OCI-LY1 (cell line): ENCODE measurements around the gene PGA5.
A peak's percentile ranks its signal among the peaks of the same experiment; 100 is the strongest.

Experiments used
- H2AFZ ChIP-seq: fragments of 200-600 bp; sonication (generic), shearing (Covaris generic); 2 replicates; pipeline ENCODE4 v1.6.0; 2014; ENCODE audit warnings: antibody characterized with exemption, mild to moderate bottlenecking, low read length
- H3F3A ChIP-seq: fragments of 200-600 bp; sonication (generic), shearing (Covaris generic); 2 replicates; pipeline ENCODE4 v1.6.0; 2014; ENCODE audit warnings: mild to moderate bottlenecking, antibody characterized with exemption, low read length, moderate library complexity; ENCODE audit not compliant: insufficient read depth
- H3K27ac ChIP-seq: fragments of 200-600 bp; sonication (generic); 2 replicates; pipeline ENCODE4 v1.5.1; 2014; ENCODE audit warnings: low read length, mixed run types, mild to moderate bottlenecking, low read depth; ENCODE audit not compliant: poor library complexity, severe bottlenecking
- H3K27me3 ChIP-seq: fragments of 200-600 bp; sonication (generic); 2 replicates; pipeline ENCODE4 v1.6.0; 2014; ENCODE audit warnings: antibody characterized with exemption, mild to moderate bottlenecking, low read length, moderate library complexity; ENCODE audit not compliant: insufficient read depth
- H3K36me3 ChIP-seq: fragments of 200-600 bp; sonication (generic); 2 replicates; pipeline ENCODE4 v1.6.1; 2014; ENCODE audit warnings: mild to moderate bottlenecking, antibody characterized with exemption, low read length, moderate library complexity, mixed read lengths; ENCODE audit not compliant: insufficient read depth
- H3K4me1 ChIP-seq: fragments of 200-600 bp; sonication (generic); 2 replicates; pipeline ENCODE4 v1.5.1; 2014; ENCODE audit warnings: mild to moderate bottlenecking, low read length, moderate library complexity; ENCODE audit not compliant: insufficient read depth, severe bottlenecking
- H3K4me2 ChIP-seq: fragments of 200-600 bp; sonication (generic), shearing (Covaris generic); 2 replicates; pipeline ENCODE4 v1.6.1; 2014; ENCODE audit warnings: low read length
- H3K4me3 ChIP-seq: fragments of 200-600 bp; sonication (generic); 2 replicates; pipeline ENCODE4 v1.5.1; 2014; ENCODE audit warnings: low read length, low read depth, mild to moderate bottlenecking, mixed read lengths; ENCODE audit not compliant: poor library complexity, severe bottlenecking
- H3K79me2 ChIP-seq: fragments of 200-600 bp; shearing (Covaris generic); 2 replicates; pipeline ENCODE4 v1.6.1; 2016; ENCODE audit warnings: mixed run types, low read length, mixed read lengths; ENCODE audit not compliant: insufficient read depth
- H3K9ac ChIP-seq: fragments of 200-600 bp; sonication (generic), shearing (Covaris generic); 2 replicates; pipeline ENCODE4 v1.6.1; 2014; ENCODE audit warnings: mild to moderate bottlenecking, low read length, mixed read lengths
- H3K9me2 ChIP-seq: fragments of 200-600 bp; sonication (generic), shearing (Covaris generic); 2 replicates; pipeline ENCODE4 v1.6.1; 2014; ENCODE audit warnings: low read depth, mild to moderate bottlenecking, low read length, mixed read lengths
- H3K9me3 ChIP-seq: fragments of 200-600 bp; shearing (Covaris generic); 2 replicates; pipeline ENCODE4 v1.6.1; 2014; ENCODE audit warnings: low read length, mixed read lengths
- H4K20me1 ChIP-seq: fragments of 200-600 bp; sonication (generic), shearing (Covaris generic); 2 replicates; pipeline ENCODE4 v1.6.0; 2016; ENCODE audit warnings: mild to moderate bottlenecking, low read length; ENCODE audit not compliant: insufficient read depth
- EZH2 ChIP-seq: fragments of 200-600 bp; sonication (generic), shearing (Covaris generic); IDR thresholded peaks from 2 replicates; pipeline ENCODE4 v1.8.0; 2017; ENCODE audit warnings: borderline replicate concordance, mixed run types, mild to moderate bottlenecking, antibody characterized with exemption, low read length, moderate library complexity, mixed read lengths
- TF ChIP-seq, protein P1 (sequence below): fragments of 200-600 bp; sonication (generic), shearing (Covaris generic); IDR thresholded peaks from 2 replicates; pipeline ENCODE4 v1.5.1; 2017; ENCODE audit warnings: mild to moderate bottlenecking, antibody characterized with exemption, low read length, moderate library complexity, mixed read lengths

PGA5 gene

DNA sequence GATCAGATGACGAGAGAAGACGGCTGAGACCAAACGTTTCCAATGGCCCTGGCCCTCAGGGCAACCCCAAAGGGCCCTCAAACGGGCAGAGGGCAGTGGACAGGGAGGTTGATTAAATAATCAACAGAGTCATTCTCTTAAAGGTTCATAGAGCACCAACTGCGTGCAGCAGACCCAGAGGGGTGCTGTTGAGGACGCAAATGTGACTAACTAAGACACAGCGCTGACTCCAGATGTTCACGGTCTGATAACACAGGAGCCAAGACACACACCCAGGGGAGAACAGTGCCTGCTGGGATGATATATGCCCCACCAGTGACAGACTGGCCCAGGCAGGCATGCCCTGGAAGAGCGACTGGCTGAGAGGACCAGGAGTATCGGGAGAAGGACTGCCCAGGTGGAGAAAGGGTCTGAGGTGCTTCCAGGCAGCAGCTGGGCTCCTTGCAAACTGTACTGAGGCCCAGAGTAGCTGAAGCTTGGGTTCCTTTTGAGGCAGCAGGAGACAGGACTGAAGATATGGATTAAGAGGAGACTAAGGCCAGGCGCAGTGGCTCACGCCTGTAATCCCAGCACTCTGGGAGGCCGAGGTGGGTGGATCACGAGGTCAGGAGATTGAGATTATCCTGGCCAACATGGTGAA is 46.5 kb downstream of the PGA5 start:
- H2AFZ ChIP-seq = no peak overlapping the region
- TF ChIP-seq EZH2 = no peak
- TF ChIP-seq, protein P1, sequence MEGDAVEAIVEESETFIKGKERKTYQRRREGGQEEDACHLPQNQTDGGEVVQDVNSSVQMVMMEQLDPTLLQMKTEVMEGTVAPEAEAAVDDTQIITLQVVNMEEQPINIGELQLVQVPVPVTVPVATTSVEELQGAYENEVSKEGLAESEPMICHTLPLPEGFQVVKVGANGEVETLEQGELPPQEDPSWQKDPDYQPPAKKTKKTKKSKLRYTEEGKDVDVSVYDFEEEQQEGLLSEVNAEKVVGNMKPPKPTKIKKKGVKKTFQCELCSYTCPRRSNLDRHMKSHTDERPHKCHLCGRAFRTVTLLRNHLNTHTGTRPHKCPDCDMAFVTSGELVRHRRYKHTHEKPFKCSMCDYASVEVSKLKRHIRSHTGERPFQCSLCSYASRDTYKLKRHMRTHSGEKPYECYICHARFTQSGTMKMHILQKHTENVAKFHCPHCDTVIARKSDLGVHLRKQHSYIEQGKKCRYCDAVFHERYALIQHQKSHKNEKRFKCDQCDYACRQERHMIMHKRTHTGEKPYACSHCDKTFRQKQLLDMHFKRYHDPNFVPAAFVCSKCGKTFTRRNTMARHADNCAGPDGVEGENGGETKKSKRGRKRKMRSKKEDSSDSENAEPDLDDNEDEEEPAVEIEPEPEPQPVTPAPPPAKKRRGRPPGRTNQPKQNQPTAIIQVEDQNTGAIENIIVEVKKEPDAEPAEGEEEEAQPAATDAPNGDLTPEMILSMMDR = no peak
- no peak overlapping the region for H3K9ac ChIP-seq
- no peaks in the 10 kb centered on the region for H3K79me2 ChIP-seq
- H4K20me1 ChIP-seq = no peaks in the 10 kb centered on the region
- no peak overlapping the region for H3K4me2 ChIP-seq
- no peak overlapping the region for H3K4me3 ChIP-seq
- H3K9me2 ChIP-seq = no peaks in the 10 kb centered on the region
- H3K27me3 ChIP-seq = peaks cover 5% of the 10 kb centered on the region; the same call in 1 of the 2 replicates
- H3F3A ChIP-seq = no peaks in the 10 kb centered on the region
- H3K27ac ChIP-seq = no peak overlapping the region
- H3K36me3 ChIP-seq = no peaks in the 10 kb centered on the region; the same call in 1 of the 2 replicates
- no peaks in the 10 kb centered on the region for H3K9me3 ChIP-seq
- H3K4me1 ChIP-seq = no peaks in the 10 kb centered on the region

- Histone ChIP-seq H3K9me2 (no peaks in the 10 kb centered on the region), H3K9ac (no peak overlapping the region), H3F3A (no peaks in the 10 kb centered on the region), H2AFZ (no peak overlapping the region), H3K4me3 (no peak overlapping the region), H3K79me2 (no peaks in the 10 kb centered on the region), H3K9me3 (no peaks in the 10 kb centered on the region), H3K4me2 (no peak overlapping the region), H3K27ac (no peak overlapping the region), H4K20me1 (no peaks in the 10 kb centered on the region), H3K36me3 (no peaks in the 10 kb centered on the region), H3K4me1 (peaks cover 16% of the 10 kb centered on the region), H3K27me3 (peaks cover 5% of the 10 kb centered on the region; the same call in 1 of the 2 replicates)
- TF ChIP-seq, protein P1 = peak; percentile 54
- no peak for TF ChIP-seq EZH2
Observed at GRCh38 chr11:61290905-61291690, 50.1 kb downstream of the PGA5 start.

DNA sequence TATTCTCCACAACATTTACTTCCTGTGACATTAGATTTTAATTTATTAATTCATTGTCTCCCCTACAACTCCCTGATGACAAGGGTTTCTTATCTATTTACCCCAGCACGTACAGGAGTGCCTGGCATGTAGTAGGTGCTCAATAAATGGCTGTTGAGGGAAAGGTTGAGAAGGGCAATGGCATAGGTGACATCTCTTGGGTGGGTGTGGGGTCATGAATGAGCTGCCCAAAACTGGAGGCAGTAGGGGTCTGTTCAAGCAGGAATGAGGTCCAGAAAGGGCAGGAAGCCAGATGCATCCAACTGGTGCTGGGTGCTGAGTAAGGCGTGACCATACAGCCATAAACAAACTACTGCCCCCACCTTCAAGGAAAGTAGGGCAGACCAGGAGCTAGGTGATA is 51.4 kb downstream of the PGA5 start:
- no peak for TF ChIP-seq EZH2
- TF ChIP-seq, protein P1 = no peak
- Histone ChIP-seq H3F3A (no peaks in the 10 kb centered on the region), H3K79me2 (no peaks in the 10 kb centered on the region), H3K27me3 (peaks cover 5% of the 10 kb centered on the region; the same call in 1 of the 2 replicates), H3K9me3 (no peaks in the 10 kb centered on the region), H4K20me1 (no peaks in the 10 kb centered on the region), H3K27ac (no peak overlapping the region), H3K9me2 (no peaks in the 10 kb centered on the region), H2AFZ (no peak overlapping the region), H3K9ac (no peak overlapping the region), H3K4me3 (no peak overlapping the region), H3K4me1 (peaks cover 16% of the 10 kb centered on the region), H3K4me2 (no peak overlapping the region), H3K36me3 (peaks cover 3% of the 10 kb centered on the region; the same call in 1 of the 2 replicates)
